Lower leg skin (tissue), 3 donors: ENCODE results near the gene CREB5.
A peak's percentile ranks its signal among the peaks of the same experiment; 100 is the strongest.

Experiments
- POLR2A ChIP-seq, 2 donors: fragments of 450-650 bp; IDR thresholded peaks; one replicate each; pipeline ENCODE4 v1.6.1; 2016 to 2017; ENCODE audit warnings: antibody characterized with exemption in 2 of 2, mild to moderate bottlenecking in 1 of 2, moderate library complexity in 1 of 2
- TF ChIP-seq, protein P1 (sequence below), 3 donors: fragments of 450-650 bp; IDR thresholded peaks; one replicate each; pipeline ENCODE4 v1.5.1; 2016; ENCODE audit warnings: antibody characterized with exemption in 3 of 3, mild to moderate bottlenecking in 3 of 3, moderate library complexity in 2 of 3

DNA sequence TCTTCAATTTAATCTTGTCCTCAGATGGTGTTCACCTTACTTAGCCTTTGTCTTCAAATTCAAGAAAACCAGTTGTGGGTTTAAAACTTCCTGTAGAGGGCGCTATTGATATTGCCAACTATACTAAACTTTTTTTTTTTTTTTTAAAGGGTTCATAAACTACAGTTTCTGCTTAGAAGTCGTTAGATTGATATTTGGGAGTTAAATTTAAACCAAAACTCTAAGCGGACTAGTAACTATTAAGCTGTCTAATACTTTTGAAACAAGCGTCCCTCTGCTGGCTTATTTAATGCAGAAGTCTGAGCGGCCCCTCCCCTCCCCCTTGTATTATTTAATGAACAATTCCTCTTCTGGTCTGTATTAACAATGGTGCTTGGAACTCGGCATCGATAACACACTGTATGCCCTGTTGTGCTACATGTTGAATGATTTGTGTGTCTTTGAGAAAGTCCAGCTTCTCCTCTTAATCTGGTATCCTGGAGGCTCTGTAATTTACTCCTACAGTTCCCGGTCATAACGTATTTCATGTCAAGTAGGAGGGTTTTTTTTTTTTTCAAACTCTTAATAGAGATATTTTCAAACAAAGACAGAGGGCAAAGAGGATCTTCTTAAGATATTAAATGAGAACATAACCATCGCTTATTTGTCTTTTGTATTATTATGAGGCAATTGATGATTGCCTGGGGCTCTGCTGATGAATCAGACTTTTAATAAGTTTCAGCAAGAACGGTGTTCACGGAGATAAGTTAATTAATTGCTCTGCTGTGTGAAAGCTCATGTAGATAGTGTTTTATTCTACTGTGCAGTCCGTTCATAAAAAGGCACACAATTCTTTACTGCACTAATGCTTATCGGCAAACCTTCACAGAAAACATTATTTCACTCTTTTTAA lies 22.6 kb upstream of the CREB5 start:
- TF ChIP-seq, protein P1, sequence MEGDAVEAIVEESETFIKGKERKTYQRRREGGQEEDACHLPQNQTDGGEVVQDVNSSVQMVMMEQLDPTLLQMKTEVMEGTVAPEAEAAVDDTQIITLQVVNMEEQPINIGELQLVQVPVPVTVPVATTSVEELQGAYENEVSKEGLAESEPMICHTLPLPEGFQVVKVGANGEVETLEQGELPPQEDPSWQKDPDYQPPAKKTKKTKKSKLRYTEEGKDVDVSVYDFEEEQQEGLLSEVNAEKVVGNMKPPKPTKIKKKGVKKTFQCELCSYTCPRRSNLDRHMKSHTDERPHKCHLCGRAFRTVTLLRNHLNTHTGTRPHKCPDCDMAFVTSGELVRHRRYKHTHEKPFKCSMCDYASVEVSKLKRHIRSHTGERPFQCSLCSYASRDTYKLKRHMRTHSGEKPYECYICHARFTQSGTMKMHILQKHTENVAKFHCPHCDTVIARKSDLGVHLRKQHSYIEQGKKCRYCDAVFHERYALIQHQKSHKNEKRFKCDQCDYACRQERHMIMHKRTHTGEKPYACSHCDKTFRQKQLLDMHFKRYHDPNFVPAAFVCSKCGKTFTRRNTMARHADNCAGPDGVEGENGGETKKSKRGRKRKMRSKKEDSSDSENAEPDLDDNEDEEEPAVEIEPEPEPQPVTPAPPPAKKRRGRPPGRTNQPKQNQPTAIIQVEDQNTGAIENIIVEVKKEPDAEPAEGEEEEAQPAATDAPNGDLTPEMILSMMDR (IDR thresholded peaks at IDR 0.05), result peak in 1 of 3 donors; percentile 13
- TF ChIP-seq POLR2A (IDR thresholded peaks at IDR 0.05), result no peak
